ENCODE measurements around the gene ZNF74. TPM values are rescaled to one million over a fixed set of nuclear protein-coding genes. Genes with fewer than 3 reads are reported as not detected.
A peak's percentile ranks its signal among the peaks of the same experiment; 100 is the strongest.

The ZNF74 gene
- total and polyA plus RNA-seq, 2 donors (not counting 1 experiment from before 2014, with no cell fraction given) = 11.6 TPM

DNA sequence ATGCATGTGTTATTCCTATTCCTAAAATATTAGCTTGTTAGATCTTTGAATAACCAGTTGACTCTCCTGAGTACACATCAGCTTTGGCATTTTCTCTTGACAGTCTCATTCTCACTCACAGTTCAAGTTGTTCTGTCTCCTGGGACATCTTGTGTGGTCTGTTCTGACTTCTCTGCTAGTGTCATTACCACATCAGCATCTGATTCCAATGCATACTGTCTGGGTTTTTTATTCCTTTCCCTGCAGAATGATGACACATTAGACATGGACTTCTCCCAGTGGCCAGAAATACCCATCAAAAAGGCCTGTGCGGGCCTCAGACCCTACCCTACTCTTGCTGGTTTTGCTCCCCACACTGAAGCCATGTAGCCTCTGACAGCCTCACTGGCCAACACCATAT, 2.7 kb downstream of the ZNF74 start:
- H3K27ac Mint-ChIP-seq = no peak overlapping the region

DNA sequence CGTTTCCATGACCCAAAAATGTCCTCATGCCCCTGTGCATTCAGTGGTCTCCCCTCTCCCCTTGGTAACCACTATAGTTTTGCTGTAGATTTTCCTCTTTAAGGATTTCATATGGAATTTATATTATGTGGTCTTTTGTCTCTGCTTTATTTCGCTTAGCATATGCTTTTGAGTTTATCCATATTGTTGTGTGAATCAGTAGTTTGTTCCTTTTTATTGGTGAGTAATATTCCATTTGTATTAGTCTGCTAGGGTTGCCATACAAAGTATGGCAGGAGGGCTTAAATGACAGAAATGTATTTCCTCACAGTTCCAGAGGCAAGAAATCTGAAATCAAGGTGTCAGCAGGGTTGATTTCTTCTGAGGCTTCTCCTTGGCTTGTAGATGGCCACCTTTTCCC, 3.5 kb downstream of the ZNF74 start:
- Mint-ChIP-seq H3K27me3 (no peaks in the 10 kb centered on the region), H3K4me1 (peaks cover 29% of the 10 kb centered on the region), H3K4me3 (no peak overlapping the region), H3K9me3 (ENCODE audit: insufficient read depth) (no peaks in the 10 kb centered on the region), H3K27ac (no peak overlapping the region)
- H3K4me3 ChIP-seq (ENCODE audit: control extremely low read depth in 1 of 5, extremely low read depth in 1 of 5, insufficient read depth in 1 of 5, low read depth in 2 of 5, low read length in 4 of 5) = no peak overlapping the region
- ChIA-PET CTCF (no interaction called here), POLR2A (no interaction called here)
- H3K36me3 ChIP-seq (replicated peaks in 1 of 2; ENCODE audit: control extremely low read depth in 1 of 2, control insufficient read depth in 1 of 2, extremely low read depth in 1 of 2, insufficient read depth in 2 of 2, low read length in 1 of 2) = peaks cover 0 to 9% of the 10 kb centered on the region in 2 experiments
- peaks cover 33% of the 10 kb centered on the region for H3K79me2 ChIP-seq (ENCODE audit: control insufficient read depth, insufficient read depth, low read length)
- no peak overlapping the region for H3K9ac ChIP-seq (ENCODE audit: low read length)
- peaks cover 10 to 25% of the 10 kb centered on the region in 2 donors for H3K4me1 ChIP-seq (ENCODE audit: control insufficient read depth in 2 of 2, insufficient read depth in 2 of 2, low read length in 2 of 2)
- no peaks in the 10 kb centered on the region for H3K27me3 ChIP-seq (replicated peaks in 1 of 4; ENCODE audit: control extremely low read depth in 1 of 4, control insufficient read depth in 3 of 4, insufficient read depth in 4 of 4, low read length in 3 of 4)
- intact Hi-C loops (cut with micrococcal nuclease) = no loop called here
- 100% methylated on average over 2 of the region's 2 CpGs for WGBS (ENCODE audit: insufficient coverage)
- ATAC-seq (ENCODE audit: low read depth) (no peak), DNase-seq (no peak)
- TF ChIP-seq, protein P1, sequence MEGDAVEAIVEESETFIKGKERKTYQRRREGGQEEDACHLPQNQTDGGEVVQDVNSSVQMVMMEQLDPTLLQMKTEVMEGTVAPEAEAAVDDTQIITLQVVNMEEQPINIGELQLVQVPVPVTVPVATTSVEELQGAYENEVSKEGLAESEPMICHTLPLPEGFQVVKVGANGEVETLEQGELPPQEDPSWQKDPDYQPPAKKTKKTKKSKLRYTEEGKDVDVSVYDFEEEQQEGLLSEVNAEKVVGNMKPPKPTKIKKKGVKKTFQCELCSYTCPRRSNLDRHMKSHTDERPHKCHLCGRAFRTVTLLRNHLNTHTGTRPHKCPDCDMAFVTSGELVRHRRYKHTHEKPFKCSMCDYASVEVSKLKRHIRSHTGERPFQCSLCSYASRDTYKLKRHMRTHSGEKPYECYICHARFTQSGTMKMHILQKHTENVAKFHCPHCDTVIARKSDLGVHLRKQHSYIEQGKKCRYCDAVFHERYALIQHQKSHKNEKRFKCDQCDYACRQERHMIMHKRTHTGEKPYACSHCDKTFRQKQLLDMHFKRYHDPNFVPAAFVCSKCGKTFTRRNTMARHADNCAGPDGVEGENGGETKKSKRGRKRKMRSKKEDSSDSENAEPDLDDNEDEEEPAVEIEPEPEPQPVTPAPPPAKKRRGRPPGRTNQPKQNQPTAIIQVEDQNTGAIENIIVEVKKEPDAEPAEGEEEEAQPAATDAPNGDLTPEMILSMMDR (IDR thresholded peaks at IDR 0.05) = no peak
- TF ChIP-seq EZH2 (IDR thresholded peaks at IDR 0.05; ENCODE audit: borderline replicate concordance, insufficient read depth, low read depth, low read length, poor library complexity, severe bottlenecking) = no peak
- H4K20me1 ChIP-seq (ENCODE audit: control insufficient read depth, insufficient read depth, low read length, poor library complexity, severe bottlenecking) = no peaks in the 10 kb centered on the region
- no peak overlapping the region for H2AFZ ChIP-seq (ENCODE audit: insufficient read depth, low read depth, low read length, poor library complexity, severe bottlenecking)
- H3K27ac ChIP-seq (ENCODE audit: low read length in 2 of 2) = no peak overlapping the region
- no peaks in the 10 kb centered on the region for H3K9me3 ChIP-seq (ENCODE audit: control extremely low read depth in 1 of 3, control insufficient read depth in 2 of 3, insufficient read depth in 1 of 3, low read length in 2 of 3)
- no peak overlapping the region for H3K4me2 ChIP-seq (replicated peaks; ENCODE audit: low read depth, low read length, poor library complexity, severe bottlenecking)

More for the DNA sequence above, 2.7 kb downstream of the ZNF74 start:
- no peaks in the 10 kb centered on the region for H3K9me3 ChIP-seq (ENCODE audit: control extremely low read depth in 1 of 3, control insufficient read depth in 2 of 3, insufficient read depth in 1 of 3, low read length in 2 of 3)
- H3K36me3 ChIP-seq (replicated peaks in 1 of 2; ENCODE audit: control extremely low read depth in 1 of 2, control insufficient read depth in 1 of 2, extremely low read depth in 1 of 2, insufficient read depth in 2 of 2, low read length in 1 of 2) = peaks cover 0 to 7% of the 10 kb centered on the region in 2 experiments
- DNase-seq = no peak
- Mint-ChIP-seq H3K4me3 (peak overlapping the region; percentile 97), H3K4me1 (peaks cover 29% of the 10 kb centered on the region), H3K9me3 (ENCODE audit: insufficient read depth) (no peaks in the 10 kb centered on the region), H3K27me3 (no peaks in the 10 kb centered on the region)
- H3K27ac ChIP-seq (ENCODE audit: low read length in 2 of 2) = no peak overlapping the region
- no peak for ATAC-seq (ENCODE audit: low read depth)
- H3K27me3 ChIP-seq (replicated peaks in 1 of 4; ENCODE audit: control extremely low read depth in 1 of 4, control insufficient read depth in 3 of 4, insufficient read depth in 4 of 4, low read length in 3 of 4) = no peaks in the 10 kb centered on the region
- H3K4me3 ChIP-seq (ENCODE audit: control extremely low read depth in 1 of 5, extremely low read depth in 1 of 5, insufficient read depth in 1 of 5, low read depth in 2 of 5, low read length in 4 of 5) = no peak overlapping the region
- H3K79me2 ChIP-seq (ENCODE audit: control insufficient read depth, insufficient read depth, low read length) = peaks cover 32% of the 10 kb centered on the region
- peaks cover 10 to 25% of the 10 kb centered on the region in 2 donors for H3K4me1 ChIP-seq (ENCODE audit: control insufficient read depth in 2 of 2, insufficient read depth in 2 of 2, low read length in 2 of 2)
- H3K9ac ChIP-seq (ENCODE audit: low read length) = no peak overlapping the region
- no peak overlapping the region for H3K4me2 ChIP-seq (replicated peaks; ENCODE audit: low read depth, low read length, poor library complexity, severe bottlenecking)
- H4K20me1 ChIP-seq (ENCODE audit: control insufficient read depth, insufficient read depth, low read length, poor library complexity, severe bottlenecking) = no peaks in the 10 kb centered on the region
- ChIA-PET POLR2A (no interaction called here), CTCF (no interaction called here)
- intact Hi-C loops (cut with micrococcal nuclease) = no loop called here
- no peak for TF ChIP-seq EZH2 (IDR thresholded peaks at IDR 0.05; ENCODE audit: borderline replicate concordance, insufficient read depth, low read depth, low read length, poor library complexity, severe bottlenecking)
- TF ChIP-seq, protein P1 (IDR thresholded peaks at IDR 0.05) = no peak
- 100% methylated on average over 1 of the region's 1 CpG for WGBS (ENCODE audit: insufficient coverage)
- H2AFZ ChIP-seq (ENCODE audit: insufficient read depth, low read depth, low read length, poor library complexity, severe bottlenecking) = no peak overlapping the region

Data from B cell (primary cell).